Skin of body (tissue), 2 donors: ENCODE data around the gene OR7E24. TPM values are rescaled to one million over a fixed set of nuclear protein-coding genes. Genes with fewer than 3 reads are reported as not detected.
A peak's percentile ranks its signal among the peaks of the same experiment; 100 is the strongest.
"Not testable (repeated sequence)": the region's sequence is repeated elsewhere in the genome, so short reads cannot be mapped to it uniquely, and the experiment has no call there.

ENCODE experiments used
- DNase-seq: peaks from one replicate; lab custom pipeline; 2025; lab: John Stamatoyannopoulos, UW
- total RNA-seq: library from RNA; depleted of rRNA; stranded (reverse); fragments of >200 nt; gene quantifications from one replicate; pipeline ENCODE4 v1.2.3, GENCODE V29; 2014

The OR7E24 gene
- total RNA-seq = not detected

DNA sequence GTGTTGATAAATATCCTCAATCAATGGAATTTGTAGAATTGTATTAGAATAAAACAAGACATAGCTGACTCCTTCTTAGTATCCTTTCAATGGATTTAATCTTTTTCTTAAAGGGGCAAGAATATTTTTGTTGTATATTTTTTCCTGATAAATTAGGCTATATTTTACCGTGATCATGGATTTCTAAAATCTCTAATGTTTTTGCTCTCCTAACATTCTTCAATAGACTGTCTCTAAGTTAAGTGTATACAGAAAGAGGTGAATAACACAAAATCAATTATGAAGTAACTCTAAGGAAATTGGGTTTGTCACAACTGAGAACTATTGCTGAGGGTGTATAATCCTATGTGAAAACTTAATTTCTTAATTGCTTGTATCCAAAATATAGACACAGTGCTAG is at the start of gene OR7E24:
OR7E24 (plus strand) TSS at position 301 of the 400 bp plus-strand sequence. CDS start 114 bp downstream, outside the sequence.
- DNase-seq = no peak

DNA sequence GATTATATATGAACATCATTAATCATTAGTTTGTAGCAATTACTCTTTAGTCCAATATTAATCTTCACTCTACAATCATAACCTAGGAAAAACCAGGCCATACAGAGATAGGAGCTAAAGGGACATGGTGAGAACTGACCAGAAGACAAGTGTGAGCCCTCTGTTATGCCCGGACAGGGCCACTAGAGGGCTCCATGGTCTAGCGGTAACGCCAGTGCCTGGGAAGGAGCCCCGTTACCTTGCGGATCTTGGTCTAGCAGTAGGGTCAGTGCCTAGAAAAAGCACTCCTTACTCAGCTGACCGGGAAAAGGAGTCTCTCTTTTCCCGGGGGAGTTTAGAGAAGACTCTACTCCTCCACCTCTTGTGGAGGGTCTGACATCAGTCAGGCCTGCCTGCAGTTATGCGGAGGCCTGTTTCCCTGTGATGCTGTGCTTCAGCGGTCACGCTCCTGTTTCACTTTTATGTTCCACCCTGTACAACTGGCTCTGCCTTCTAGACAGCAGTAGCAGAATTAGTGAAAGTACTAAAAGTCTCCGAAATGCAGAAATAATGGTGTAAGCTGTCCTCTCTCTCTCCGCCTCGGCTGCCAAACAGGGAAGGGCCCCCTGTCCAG is 45.1 kb upstream of the OR7E24 start:
- DNase-seq = peak; percentile 22

DNA sequence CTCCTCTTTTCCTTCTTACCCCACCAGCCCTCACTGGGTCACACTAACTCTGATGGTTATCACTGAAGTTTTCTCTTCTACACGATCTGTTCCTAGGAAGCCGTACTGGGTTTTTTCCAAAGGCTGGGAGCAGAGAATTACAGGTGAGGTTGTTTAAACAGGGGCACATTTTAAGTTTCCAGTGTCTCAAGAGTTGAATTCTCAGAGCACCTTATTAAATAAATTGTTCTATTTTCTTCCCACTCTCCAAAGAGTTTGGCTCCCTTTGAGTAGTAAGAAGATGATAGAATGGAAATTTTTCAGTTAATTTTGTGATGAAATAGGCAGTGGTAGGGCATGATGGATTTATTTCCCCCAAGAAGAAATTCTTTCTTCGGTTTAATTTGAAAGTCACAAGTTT is 31.2 kb upstream of the OR7E24 start, which contains the start of gene OR7D4:
OR7D4 (minus strand) TSS at position 101 of the 400 bp plus-strand sequence. CDS start 4,752 bp downstream, outside the sequence.
- DNase-seq = no peak

DNA sequence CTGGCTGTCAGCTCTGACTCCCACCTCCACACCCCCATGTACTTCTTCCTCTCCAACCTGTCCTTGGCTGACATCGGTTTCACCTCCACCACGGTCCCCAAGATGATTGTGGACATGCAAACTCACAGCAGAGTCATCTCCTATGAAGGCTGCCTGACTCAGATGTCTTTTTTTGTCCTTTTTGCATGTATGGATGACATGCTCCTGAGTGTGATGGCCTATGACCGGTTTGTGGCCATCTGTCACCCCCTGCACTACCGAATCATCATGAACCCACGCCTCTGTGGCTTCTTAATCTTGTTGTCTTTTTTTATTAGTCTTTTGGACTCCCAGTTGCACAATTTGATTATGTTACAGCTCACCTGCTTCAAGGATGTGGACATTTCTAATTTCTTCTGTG is 506 bp downstream of the OR7E24 start:
- DNase-seq = no peak

DNA sequence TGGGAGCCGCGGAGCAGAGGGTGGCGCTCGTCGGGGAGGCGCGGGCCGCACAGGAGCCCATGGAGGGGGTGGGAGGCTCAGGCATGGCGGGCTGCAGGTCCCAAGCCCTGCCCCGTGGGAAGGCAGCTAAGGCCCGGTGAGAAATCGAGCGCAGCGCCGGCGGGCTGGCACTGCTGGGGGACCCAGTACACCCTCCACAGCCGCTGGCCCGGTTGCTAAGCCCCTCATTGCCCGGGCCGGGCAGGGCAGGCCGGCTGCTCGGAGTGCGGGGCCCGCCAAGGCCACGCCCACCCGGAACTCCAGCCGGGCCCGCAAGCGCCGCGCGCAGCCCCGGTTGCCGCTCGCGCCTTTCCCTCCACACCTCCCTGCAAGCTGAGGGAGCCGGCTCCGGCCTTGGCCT is 32.8 kb downstream of the OR7E24 start:
- DNase-seq = not testable (repeated sequence)

DNA sequence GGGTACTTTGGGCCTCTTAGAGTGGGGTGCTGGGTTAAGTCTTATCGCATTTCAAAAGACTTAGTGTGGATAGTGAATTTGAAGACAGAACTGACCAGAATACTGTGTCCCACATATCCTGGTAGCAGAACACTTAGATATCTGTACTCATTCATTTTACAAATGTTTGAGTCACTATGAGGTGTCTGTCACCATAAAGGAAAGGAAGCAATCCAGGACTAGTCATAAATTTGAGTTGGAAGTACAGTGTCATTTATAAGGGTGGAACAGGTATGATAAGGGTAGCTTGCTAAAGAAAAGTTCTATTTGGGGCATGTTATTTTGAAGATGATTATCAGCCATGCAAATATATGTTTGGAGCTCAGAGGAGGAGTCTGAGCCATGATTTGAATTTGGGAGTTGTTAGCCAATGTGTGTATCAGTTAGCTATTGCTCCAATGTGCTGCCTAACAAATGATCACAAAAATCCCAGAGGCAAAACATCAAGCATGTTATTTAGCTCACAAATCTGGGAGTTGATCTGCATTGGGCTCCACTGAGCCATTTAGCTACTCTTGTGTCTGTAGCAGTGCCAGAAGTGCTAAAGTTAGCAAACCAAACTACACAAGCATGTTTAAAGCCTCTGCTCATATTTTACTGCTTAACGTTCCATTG is 38.6 kb downstream of the OR7E24 start:
- no peak for DNase-seq

DNA sequence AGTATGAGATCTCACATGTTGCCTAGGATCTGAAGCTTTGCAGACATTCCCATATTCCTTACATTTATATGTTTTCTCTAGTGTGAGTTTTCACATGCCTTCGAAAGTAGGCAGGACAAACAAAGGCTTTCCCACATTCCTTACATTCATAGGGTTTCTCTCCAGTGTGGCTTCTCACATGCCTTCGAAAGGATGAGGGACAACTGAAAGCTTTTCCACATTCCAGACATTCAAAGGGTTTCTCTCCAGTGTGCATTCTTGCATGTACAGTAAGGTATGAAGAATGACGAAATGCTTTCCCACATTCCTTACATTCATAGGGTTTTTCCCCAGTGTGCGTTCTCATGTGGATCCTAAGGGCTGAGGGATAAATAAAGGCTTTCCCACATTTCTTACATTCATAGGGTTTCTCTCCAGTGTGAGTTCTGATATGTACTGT is 44.7 kb downstream of the OR7E24 start:
- no peak for DNase-seq

DNA sequence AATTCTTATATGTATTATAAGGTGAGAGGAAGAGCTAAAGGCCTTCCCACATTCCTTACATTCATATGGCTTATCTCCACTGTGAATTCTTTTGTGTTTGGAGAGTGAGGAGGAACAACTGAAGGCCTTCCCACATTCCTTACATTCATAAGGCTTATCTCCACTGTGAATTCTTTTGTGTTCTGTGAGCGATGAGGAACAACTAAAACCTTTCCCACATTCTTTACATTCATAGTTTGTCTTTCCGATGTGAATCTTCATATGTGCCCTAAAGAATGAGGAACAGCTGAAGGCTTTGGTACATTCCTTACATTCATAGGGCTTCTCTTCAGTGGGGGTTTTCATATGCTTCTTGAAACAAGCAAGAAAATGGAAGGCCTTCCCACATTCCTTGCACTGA is 45.6 kb downstream of the OR7E24 start:
- no peak for DNase-seq

Other genes starting within 250 kb of the OR7E24 start
- gene MUC16, start 240.5 kb upstream of the OR7E24 start, total RNA-seq = 0.49 TPM
- gene OR1M1, start 163.9 kb upstream of the OR7E24 start, total RNA-seq = not detected
- not detected for gene OR7G2, start 143.5 kb upstream of the OR7E24 start, total RNA-seq
- not detected for gene OR7G1, start 135.2 kb upstream of the OR7E24 start, total RNA-seq
- gene OR7G3, start 124.0 kb upstream of the OR7E24 start, total RNA-seq = not detected
- 14.0 TPM for gene ZNF317, start 110.5 kb upstream of the OR7E24 start, total RNA-seq
- not detected for gene OR7D2, start 72.0 kb upstream of the OR7E24 start, total RNA-seq
- not detected for gene OR7D4, start 31.3 kb upstream of the OR7E24 start, total RNA-seq
- 12.8 TPM for gene ZNF699, start 58.9 kb downstream of the OR7E24 start, total RNA-seq
- 29.8 TPM for gene ZNF559, start 73.2 kb downstream of the OR7E24 start, total RNA-seq
- gene ZNF177, start 112.1 kb downstream of the OR7E24 start, total RNA-seq = 4.4 TPM
- 21.8 TPM for gene ZNF266, start 184.6 kb downstream of the OR7E24 start, total RNA-seq
- 0.49 TPM for gene ZNF560, start 247.7 kb downstream of the OR7E24 start, total RNA-seq